MCF 10A (cell line): ENCODE data around the gene SPACDR. TPM values are rescaled to one million over a fixed set of nuclear protein-coding genes. Genes with fewer than 3 reads are reported as not detected.

Source experiments
- BruUV-seq: library from RNA; stranded (reverse); fragments of 400-500 nt; replicated peaks from 2 replicates; lab custom pipeline; 2021; lab: Mats Ljungman, UMichigan
- CTCF ChIA-PET: fragments of 300-600 bp; sonication (Branson Sonifier 250); formaldehyde crosslinking; extraction: SDS; loops from one replicate; lab custom pipeline; 2021; ENCODE audit warnings: antibody characterized with exemption, inconsistent platforms; lab: Yijun Ruan, JAX
- POLR2A ChIA-PET: fragments of 300-600, 350-650 bp; sonication (Branson Sonifier 250); formaldehyde crosslinking; extraction: SDS; loops from one replicate; lab custom pipeline; 2020; ENCODE audit warnings: antibody characterized with exemption, inconsistent platforms; lab: Yijun Ruan, JAX
- DNase-seq: peaks from one replicate; pipeline ENCODE4 v3.0.0-alpha.2; 2018; ENCODE audit not compliant: unreplicated experiment
- H3K27ac Mint-ChIP-seq: one replicate; pipeline ENCODE4 v1.8.0; 2022; ENCODE audit warnings: mild to moderate bottlenecking, low read depth, mixed read lengths; ENCODE audit not compliant: unreplicated experiment
- H3K27me3 Mint-ChIP-seq: one replicate; pipeline ENCODE4 v1.8.0; 2022; ENCODE audit warnings: mixed read lengths; ENCODE audit not compliant: insufficient read depth, unreplicated experiment
- H3K36me3 Mint-ChIP-seq: one replicate; pipeline ENCODE4 v1.8.0; 2022; ENCODE audit warnings: mild to moderate bottlenecking, moderate library complexity, mixed read lengths; ENCODE audit not compliant: insufficient read depth, unreplicated experiment
- H3K4me1 Mint-ChIP-seq: one replicate; pipeline ENCODE4 v1.8.0; 2022; ENCODE audit warnings: mixed read lengths; ENCODE audit not compliant: insufficient read depth, unreplicated experiment
- H3K4me3 Mint-ChIP-seq: one replicate; pipeline ENCODE4 v1.8.0; 2022; ENCODE audit warnings: mild to moderate bottlenecking, moderate library complexity, mixed read lengths; ENCODE audit not compliant: unreplicated experiment
- H3K9me3 Mint-ChIP-seq: one replicate; pipeline ENCODE4 v1.8.0; 2022; ENCODE audit warnings: mixed read lengths; ENCODE audit not compliant: unreplicated experiment
- intact Hi-C: fragments of 100-400 bp; cut with micrococcal nuclease; formaldehyde crosslinking; loops from 2 replicates; pipeline ENCODE4 v1.14.1; 2022
- total RNA-seq: library from RNA; stranded (reverse); gene quantifications from 2 replicates; pipeline ENCODE4 v1.2.3, GENCODE V29; 2022
- TF ChIP-seq, protein P1 (sequence below): fragments of 200-600 bp; IDR thresholded peaks from one replicate; pipeline ENCODE4 v1.8.0; 2022; ENCODE audit warnings: antibody characterized with exemption, mild to moderate bottlenecking; ENCODE audit not compliant: unreplicated experiment

SPACDR gene
- total RNA-seq, 1 experiment from 2014 or later = 0.49 TPM

- TF ChIP-seq, protein P1, sequence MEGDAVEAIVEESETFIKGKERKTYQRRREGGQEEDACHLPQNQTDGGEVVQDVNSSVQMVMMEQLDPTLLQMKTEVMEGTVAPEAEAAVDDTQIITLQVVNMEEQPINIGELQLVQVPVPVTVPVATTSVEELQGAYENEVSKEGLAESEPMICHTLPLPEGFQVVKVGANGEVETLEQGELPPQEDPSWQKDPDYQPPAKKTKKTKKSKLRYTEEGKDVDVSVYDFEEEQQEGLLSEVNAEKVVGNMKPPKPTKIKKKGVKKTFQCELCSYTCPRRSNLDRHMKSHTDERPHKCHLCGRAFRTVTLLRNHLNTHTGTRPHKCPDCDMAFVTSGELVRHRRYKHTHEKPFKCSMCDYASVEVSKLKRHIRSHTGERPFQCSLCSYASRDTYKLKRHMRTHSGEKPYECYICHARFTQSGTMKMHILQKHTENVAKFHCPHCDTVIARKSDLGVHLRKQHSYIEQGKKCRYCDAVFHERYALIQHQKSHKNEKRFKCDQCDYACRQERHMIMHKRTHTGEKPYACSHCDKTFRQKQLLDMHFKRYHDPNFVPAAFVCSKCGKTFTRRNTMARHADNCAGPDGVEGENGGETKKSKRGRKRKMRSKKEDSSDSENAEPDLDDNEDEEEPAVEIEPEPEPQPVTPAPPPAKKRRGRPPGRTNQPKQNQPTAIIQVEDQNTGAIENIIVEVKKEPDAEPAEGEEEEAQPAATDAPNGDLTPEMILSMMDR = no peak
- BruUV-seq = no TSS peak
- Mint-ChIP-seq H3K4me1 (no peaks in the 10 kb centered on the region), H3K27ac (no peak overlapping the region), H3K4me3 (no peak overlapping the region), H3K9me3 (no peaks in the 10 kb centered on the region), H3K36me3 (peaks cover 6% of the 10 kb centered on the region), H3K27me3 (no peaks in the 10 kb centered on the region)
- ChIA-PET CTCF (interaction anchor here (1.0 to 1.2 kb wide), 3 partner anchors 10 to 63 kb away, joined by 5 to 7 read pairs (median 6); no protein-coding TSS in a partner anchor), POLR2A (no interaction called here)
- intact Hi-C loops = no loop called here
- DNase-seq = no peak
Measured at GRCh38 chr7:100496509-100496908, 32.4 kb upstream of the SPACDR start.

- Mint-ChIP-seq H3K4me3 (no peak overlapping the region), H3K36me3 (peaks cover 6% of the 10 kb centered on the region), H3K9me3 (no peaks in the 10 kb centered on the region), H3K4me1 (no peaks in the 10 kb centered on the region), H3K27ac (no peak overlapping the region), H3K27me3 (no peaks in the 10 kb centered on the region)
- intact Hi-C loops = no loop called here
- TF ChIP-seq, protein P1 = no peak
- POLR2A ChIA-PET = no interaction called here
- CTCF ChIA-PET = interaction anchor here (0.6 to 2.2 kb wide), 5 partner anchors 11 to 1132 kb away, joined by 3 to 7 read pairs (median 5); no protein-coding TSS in a partner anchor
- DNase-seq = no peak
- no TSS peak for BruUV-seq
Measured at GRCh38 chr7:100493476-100494264, 29.6 kb upstream of the SPACDR start.

DNA sequence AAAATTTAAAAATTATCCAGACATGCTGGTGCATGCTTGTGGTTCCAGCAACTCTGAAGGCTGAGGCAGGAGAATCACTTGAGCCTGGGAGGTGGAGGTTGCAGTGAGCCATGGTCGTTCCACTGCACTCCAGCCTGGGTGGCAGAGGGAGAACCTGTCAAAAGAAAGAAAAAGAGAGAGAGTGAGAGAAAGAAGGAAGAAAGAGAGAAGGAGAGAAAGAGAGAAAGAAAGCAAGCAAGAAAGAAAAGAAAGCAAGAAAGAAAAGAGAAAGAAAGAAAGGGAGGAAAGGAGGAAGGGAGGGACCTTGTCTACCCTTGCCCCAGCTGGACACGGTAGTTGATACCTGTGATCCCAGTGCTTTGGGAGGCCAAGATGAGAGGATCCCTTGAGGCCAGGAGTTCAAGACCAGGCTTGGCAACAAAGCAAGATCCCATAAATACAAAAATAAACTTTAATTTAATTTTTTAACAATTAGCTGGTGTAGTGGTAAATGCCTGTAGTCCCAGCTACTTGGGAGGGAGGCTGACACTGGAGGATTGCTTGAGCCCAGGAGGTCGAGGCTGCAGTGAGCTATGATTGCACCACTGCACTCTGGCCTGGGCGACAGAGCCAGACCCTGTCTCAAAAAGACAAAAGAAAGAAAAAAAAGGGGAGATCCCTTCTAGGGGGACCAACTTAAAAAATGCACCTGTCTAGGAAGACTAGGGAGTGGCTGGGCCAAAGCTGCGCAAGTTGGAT, 28.8 kb upstream of the SPACDR start:
- POLR2A ChIA-PET = interaction anchor here (0.6 kb wide), 1 partner anchor 227 kb away, joined by 3 read pairs; no protein-coding TSS in a partner anchor
- no TSS peak for BruUV-seq
- CTCF ChIA-PET = interaction anchor here (0.6 to 1.5 kb wide), 5 partner anchors 10 to 1131 kb away, joined by 3 to 5 read pairs (median 4); no protein-coding TSS in a partner anchor
- Mint-ChIP-seq H3K27me3 (no peaks in the 10 kb centered on the region), H3K9me3 (no peaks in the 10 kb centered on the region), H3K4me3 (no peak overlapping the region), H3K36me3 (peaks cover 6% of the 10 kb centered on the region), H3K27ac (no peak overlapping the region), H3K4me1 (no peaks in the 10 kb centered on the region)
- intact Hi-C loops = no loop called here
- TF ChIP-seq, protein P1 = no peak
- DNase-seq = no peak

GRCh38 chr7:100491192-100491578, 27.1 kb upstream of the SPACDR start:
- no TSS peak for BruUV-seq
- Mint-ChIP-seq H3K9me3 (no peaks in the 10 kb centered on the region), H3K4me1 (no peaks in the 10 kb centered on the region), H3K4me3 (no peak overlapping the region), H3K36me3 (peaks cover 6% of the 10 kb centered on the region), H3K27me3 (no peaks in the 10 kb centered on the region), H3K27ac (no peak overlapping the region)
- intact Hi-C loops = no loop called here
- TF ChIP-seq, protein P1 = no peak
- ChIA-PET POLR2A (no interaction called here), CTCF (interaction anchor here (1.0 to 1.5 kb wide), 2 partner anchors 11 to 68 kb away, joined by 3 to 5 read pairs; no protein-coding TSS in a partner anchor)
- no peak for DNase-seq
